ENCODE results near the gene PLXNA4.

PLXNA4 gene

GRCh38 chr7:132501956-132502355 lies 74.3 kb downstream of the PLXNA4 start:
- no peak for TF ChIP-seq CTCF (IDR thresholded peaks at IDR 0.05; ENCODE audit: low read depth, low read length, missing control alignments)
- no peak for DNase-seq (ENCODE audit: low read depth)
- H3K4me3 ChIP-seq (ENCODE audit: low read depth, low read length), result no peak overlapping the region

- DNase-seq (ENCODE audit: low read depth), result no peak
- H3K4me3 ChIP-seq (ENCODE audit: low read depth, low read length), result no peak overlapping the region
- no peak for TF ChIP-seq CTCF (IDR thresholded peaks at IDR 0.05; ENCODE audit: low read depth, low read length, missing control alignments)
Measured at GRCh38 chr7:132500727-132501440, 75.4 kb downstream of the PLXNA4 start.

- DNase-seq (ENCODE audit: low read depth), result no peak
- H3K4me3 ChIP-seq (ENCODE audit: low read depth, low read length), result no peak overlapping the region
- TF ChIP-seq CTCF (IDR thresholded peaks at IDR 0.05; ENCODE audit: low read depth, low read length, missing control alignments), result no peak
Measured at GRCh38 chr7:132499487-132499886, 76.8 kb downstream of the PLXNA4 start.

- TF ChIP-seq CTCF (IDR thresholded peaks at IDR 0.05; ENCODE audit: low read depth, low read length, missing control alignments), result no peak
- DNase-seq (ENCODE audit: low read depth), result no peak
- no peak overlapping the region for H3K4me3 ChIP-seq (ENCODE audit: low read depth, low read length)
Measured at GRCh38 chr7:132499065-132499464, 77.2 kb downstream of the PLXNA4 start.

- TF ChIP-seq CTCF (IDR thresholded peaks at IDR 0.05; ENCODE audit: low read depth, low read length, missing control alignments), result no peak
- no peak overlapping the region for H3K4me3 ChIP-seq (ENCODE audit: low read depth, low read length)
- no peak for DNase-seq (ENCODE audit: low read depth)
Measured at GRCh38 chr7:132498319-132498718, 78.0 kb downstream of the PLXNA4 start.

- TF ChIP-seq CTCF (IDR thresholded peaks at IDR 0.05; ENCODE audit: low read depth, low read length, missing control alignments), result no peak
- DNase-seq (ENCODE audit: low read depth), result no peak
- no peak overlapping the region for H3K4me3 ChIP-seq (ENCODE audit: low read depth, low read length)
Measured at GRCh38 chr7:132497098-132497497, 79.2 kb downstream of the PLXNA4 start.

GRCh38 chr7:132495936-132496335 lies 80.3 kb downstream of the PLXNA4 start:
- DNase-seq (ENCODE audit: low read depth), result no peak
- TF ChIP-seq CTCF (IDR thresholded peaks at IDR 0.05; ENCODE audit: low read depth, low read length, missing control alignments), result no peak
- no peak overlapping the region for H3K4me3 ChIP-seq (ENCODE audit: low read depth, low read length)
